Measurements from ENCODE around the gene ZNF485.
"Not testable (repeated sequence)": the region's sequence is repeated elsewhere in the genome, so short reads cannot be mapped to it uniquely, and the experiment has no call there.

Gene ZNF485

DNA sequence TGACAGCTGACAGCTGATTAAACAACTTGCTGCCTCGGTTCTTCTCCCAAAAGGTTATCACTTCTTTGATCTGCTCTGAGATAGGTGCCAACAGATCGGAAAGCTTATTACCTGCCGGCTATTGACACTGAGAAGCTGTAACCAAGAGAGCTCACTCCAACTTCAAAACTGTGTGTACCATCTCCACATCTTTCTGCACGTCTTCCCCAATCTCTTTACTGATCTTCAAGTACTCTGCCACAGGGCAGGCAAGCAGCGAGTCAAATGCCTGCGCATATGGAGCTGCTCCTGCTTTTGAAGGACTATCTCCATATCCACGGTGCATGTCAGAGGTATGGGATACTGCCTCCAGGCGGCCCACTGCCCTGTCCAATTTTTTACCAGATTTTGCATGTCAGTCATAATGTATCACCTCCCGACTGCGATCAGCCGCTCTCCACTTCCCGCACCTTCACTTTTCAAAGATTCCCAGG is 352 bp upstream of the ZNF485 start:
- no peak for DNase-seq (ENCODE audit: low read depth in 2 of 2)

DNA sequence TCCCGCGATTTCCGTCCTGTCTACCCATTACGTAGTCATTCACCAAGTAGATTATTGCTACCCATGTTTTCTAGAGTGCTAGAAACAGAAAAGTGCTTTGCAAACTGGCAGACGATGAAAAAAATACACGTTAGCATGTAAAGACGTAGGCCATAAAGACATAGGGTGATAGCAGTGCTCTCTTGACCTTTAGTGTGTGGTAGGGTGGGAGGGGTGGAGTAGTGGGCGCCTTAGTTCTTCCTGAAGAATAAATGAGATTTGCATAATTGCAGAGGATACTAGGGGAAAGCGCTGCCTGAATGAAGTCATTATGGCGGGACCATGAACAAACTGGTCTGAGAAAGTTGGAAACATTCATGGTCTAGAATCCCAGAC is 948 bp downstream of the ZNF485 start:
- no peak for DNase-seq (ENCODE audit: low read depth in 2 of 2)

DNA sequence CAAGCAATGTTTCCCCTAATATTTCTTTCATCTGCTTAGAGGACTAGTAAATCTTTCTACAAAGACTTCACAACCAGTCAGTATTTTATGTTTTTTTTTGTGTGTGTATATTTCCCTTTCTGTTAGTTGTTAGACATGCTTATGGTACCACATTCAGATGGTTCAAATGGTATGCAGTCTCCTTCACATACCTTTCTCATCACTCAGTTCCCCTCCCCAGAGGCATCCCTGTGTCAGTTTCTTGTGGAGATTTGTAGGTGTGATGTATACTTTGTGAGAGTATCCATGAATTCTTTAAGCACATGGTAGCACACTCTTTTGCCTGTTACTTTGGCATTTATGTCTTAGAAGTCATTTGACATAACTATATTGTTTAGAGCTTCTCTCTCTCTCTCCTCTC is 4.4 kb downstream of the ZNF485 start:
- DNase-seq (ENCODE audit: low read depth in 2 of 2): no peak

DNA sequence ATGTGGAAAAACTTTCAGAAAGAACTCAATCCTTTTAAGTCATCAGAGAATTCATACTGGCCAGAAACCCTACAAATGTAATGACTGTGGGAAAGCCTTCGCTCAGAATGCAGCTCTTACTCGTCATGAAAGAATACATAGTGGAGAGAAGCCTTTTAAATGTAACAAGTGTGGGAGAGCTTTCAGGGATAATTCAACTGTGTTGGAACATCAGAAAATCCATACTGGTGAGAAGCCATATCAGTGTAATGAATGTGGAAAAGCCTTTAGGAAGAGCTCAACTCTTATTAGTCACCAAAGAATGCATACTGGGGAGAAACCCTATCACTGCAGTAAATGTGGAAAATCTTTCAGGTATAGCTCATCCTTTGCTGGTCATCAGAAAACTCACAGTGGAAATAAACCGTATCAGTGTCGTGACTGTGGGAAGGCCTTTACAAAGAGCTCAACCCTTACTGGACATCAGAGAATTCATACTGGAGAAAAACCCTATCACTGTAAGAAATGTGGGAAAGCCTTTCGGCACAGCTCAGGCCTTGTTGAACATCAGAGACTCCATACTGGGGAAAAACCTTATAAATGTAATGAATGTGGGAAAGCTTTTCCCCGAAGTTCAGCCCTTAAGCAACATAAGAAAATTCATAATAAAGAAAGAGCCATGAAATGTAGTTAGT is 10.6 kb downstream of the ZNF485 start:
- DNase-seq (ENCODE audit: low read depth in 2 of 2): no peak

DNA sequence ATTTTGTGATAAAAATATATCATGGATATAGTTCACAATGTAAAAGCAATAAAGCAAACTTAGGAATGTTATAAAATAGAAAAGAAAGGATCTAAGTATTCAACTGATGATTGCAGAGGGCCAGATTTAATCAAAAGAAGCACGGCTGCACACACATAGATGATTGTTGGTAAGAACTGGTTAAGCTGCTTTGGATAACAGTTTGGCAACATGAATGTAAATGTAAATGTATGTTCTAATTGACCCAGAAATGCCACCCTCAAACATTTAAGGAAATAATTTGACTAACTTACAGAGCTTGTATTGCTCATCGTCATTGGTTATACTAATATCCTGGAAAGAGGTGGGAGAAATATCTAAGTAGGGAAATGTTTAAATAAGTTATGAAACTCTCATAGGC is 13.1 kb downstream of the ZNF485 start:
- no peak for DNase-seq (ENCODE audit: low read depth in 2 of 2)

DNA sequence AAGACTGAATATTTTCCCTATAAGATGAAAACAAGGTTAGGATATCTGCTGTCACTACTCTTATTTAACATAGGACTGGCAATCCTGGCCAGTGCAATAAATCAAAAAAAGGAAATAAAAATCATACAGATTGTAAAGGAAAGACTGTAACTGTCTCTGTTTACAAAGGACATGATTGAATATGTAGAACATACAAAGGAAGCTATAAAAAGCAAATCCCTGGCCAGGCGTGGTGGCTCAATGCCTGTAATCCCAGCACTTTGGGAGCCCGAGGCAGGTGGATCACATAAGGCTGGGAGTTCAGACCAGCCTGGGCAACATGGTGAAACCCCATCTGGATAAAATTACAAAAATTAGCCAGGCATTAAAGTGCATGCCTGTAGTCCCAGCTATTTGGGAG is 15.8 kb downstream of the ZNF485 start:
- no peak for DNase-seq (ENCODE audit: low read depth in 2 of 2)

DNA sequence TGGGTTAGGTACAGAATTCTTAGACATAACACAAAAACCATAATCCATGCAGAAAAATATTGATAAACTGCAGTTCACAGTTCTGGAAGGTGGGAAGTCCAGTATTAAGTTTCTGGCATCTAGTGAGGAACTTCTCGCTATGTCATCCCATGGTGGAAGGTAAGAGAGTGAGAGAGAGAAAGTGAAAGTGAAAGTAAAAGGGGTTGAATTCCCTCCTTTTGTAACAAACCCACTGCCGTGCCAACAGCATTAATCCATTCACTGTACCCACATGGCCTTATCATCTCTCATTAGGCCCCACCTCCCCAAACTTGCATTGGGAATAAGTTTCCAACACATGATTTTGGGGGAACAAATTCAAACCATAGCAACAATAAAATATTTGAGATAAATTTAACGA is 17.1 kb downstream of the ZNF485 start:
- no peak for DNase-seq (ENCODE audit: low read depth in 2 of 2)

DNA sequence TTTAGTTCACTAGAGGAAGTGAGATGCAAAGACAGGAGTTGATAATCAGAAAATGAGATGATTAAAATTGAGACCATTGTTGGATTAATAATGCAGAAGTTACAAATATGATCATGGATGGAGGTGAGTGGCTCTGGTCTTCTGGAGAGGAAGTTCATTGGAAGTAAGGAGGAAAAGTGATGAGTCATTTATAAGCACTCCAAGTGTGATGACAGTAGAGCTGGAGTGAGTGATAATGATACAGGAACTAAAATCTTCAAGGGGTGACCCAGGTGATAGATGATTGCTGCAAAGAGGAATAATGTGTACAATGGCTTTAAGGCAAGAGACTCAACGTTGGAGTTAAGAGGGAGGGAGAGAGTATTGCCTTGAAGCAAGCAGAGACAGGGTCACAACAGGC is 21.7 kb downstream of the ZNF485 start:
- no peak for DNase-seq (ENCODE audit: low read depth in 2 of 2)

DNA sequence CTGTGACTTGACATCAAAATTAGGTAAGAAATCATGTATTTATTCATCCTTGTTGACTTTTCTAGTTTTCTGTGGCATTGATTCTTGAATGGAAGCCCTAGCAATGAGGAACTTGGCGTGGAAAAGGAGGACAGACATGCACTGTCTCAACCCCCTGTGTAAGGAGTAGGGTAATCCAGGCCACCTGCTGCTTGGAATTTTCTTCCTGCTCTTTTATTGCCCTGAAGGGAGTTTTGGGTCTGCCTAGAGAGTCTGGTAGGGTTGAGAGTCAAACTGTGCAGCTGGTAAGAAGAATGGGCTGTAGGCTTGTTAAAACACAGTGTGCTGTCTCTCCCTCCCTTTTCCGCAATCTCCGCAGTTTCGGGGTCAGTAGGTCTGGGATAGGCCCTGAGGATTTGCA is 22.7 kb downstream of the ZNF485 start:
- no peak for DNase-seq (ENCODE audit: low read depth in 2 of 2)

DNA sequence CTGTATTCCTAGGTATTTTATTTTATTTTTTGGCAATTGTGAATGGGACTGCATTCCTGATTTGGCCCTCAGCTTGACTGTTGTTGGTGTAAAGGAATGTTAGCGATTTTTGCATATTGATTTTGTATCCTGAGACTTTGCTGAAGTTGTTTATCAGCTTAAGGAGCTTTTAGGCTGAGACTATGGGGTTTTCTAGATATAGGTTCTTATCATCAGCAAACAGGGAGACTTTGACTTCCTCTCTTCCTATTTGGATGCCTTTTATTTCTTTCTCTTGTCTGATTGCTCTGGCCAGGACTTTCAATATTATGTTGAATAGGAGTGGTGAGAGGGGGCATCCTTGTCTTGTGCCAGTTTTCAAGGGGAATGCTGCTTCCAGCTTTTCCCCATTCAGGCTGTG is 29.6 kb downstream of the ZNF485 start:
- DNase-seq (ENCODE audit: low read depth in 2 of 2): not testable (repeated sequence)

DNA sequence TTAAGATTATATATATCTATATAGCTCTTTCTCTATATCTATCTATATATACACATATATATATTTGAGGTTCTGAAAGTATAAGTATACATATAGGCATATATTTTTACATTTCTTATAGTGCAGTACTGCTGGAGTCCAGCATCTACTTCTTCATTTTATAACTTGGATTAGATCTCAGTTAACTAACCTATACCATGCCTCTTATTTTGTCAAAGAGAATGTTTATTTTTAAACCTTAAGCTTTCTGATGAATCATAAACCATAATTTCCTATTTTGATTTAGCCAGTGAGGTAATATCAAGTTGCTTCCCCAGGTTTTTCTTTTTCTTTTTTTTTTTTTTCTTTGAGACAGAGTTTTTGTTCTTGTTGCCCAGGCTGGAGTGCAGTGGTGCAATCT is 34.4 kb downstream of the ZNF485 start:
- DNase-seq (ENCODE audit: low read depth in 2 of 2): no peak

DNA sequence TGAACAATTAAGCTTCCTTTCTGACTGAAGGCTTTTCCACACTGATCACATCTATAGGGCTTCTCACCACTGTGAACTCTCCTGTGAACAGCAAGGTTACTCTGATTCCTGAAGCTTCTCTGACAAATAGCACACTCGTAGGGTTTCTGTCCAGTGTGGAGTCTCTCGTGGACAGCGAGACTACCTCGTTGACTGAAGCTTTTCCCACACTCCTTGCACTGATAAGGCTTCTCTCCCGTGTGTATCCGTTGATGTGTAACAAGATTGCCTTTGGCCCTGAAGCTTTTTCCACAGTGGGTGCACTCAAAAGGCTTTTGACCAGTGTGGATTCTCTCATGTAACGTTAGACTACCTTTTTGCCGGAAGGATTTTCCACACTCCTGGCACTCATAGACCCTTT is 38.0 kb downstream of the ZNF485 start:
- no peak for DNase-seq (ENCODE audit: low read depth in 2 of 2)

DNA sequence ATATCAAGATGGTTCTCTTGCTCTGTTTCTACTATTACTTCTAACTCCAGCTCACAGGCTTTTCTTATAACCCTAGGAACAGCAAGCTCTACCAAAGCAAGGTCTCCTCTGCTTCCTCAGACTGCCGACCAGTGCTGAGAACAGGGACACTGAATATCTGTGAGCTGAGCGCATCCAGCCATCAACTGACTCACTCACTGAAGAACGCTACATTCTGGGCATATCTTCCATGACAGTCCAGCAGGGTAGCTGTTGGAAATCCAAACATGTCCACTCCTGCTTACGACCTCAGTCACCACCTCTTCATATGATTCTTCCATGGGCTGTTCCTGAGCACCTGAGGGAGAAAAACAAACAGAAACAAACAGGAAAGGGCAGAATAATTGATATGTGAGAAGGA is 39.6 kb downstream of the ZNF485 start:
- DNase-seq (ENCODE audit: low read depth in 2 of 2): no peak

DNA sequence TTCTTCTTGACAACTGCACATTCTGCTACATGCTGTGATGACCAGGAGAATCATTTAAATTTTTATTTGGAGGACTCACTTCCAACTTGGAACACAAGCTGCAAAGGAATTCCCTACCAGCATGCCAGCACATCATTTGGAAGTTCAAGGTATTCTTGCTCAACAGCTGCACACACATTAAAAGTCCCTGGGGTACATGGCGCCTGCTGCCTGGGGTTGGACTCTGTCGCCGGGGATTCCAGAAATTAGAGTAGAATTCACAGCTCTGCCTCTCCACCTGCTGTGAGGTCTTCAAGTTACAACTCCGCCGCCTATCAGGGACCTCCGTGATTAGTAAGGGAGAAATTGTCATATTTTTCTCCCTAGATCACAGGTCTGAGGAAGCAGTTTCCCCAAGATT is 41.3 kb downstream of the ZNF485 start:
- DNase-seq (ENCODE audit: low read depth in 2 of 2): no peak

DNA sequence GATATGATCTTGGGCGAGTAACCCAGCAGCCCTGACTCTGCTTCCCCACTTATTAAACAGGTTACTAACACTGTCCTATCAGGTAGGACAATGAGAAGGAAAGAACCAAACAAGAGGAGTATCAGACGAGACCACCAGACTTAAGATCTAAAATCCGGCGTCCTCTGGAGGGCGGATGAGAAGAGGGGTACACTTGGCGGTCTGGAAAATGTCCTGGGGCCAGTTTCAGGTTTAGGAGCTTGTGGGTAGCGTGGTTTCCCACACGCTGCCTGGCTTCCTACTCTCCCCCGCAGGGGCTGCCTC is 41.8 kb downstream of the ZNF485 start:
- no peak for DNase-seq (ENCODE audit: low read depth in 2 of 2)

DNA sequence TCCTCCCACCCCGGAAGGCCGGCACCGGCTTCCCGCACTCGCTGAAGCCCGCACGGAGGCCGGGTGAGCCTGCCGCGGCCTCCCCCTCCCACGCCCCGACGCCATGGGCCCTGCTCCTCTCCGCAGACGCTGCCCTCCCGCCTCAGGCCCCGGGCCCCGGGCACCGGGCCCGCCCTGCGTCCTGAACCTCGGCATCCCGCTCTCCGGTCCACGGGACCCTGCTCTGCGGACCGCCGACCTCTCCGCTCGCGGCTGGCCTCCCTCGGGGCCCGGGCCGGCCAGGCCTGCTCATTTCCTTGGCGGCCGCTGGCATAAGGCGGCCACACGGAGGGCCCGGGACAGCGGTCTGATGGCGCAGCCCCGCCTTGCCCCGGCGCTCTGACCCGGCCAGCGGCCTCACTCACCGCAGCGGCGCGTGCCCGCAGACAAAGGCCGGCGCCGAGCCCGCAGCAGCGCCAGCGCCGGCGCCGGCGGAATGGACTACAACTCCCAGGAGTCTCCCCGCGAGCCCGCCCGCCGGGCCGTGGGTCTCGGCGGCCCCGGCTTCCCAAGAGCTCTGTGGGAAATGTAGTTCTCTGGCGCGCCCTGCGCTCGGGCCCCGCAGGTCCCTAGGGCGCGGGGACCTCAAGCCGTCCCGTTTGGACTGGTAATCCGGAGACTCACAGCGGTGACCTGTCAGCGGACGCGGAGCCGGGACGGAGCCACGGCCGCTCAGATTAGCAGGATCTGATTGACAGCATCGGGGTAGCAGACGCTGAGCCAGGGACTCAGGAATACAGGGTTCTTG is 42.4 kb downstream of the ZNF485 start, which contains the start of gene ZNF32:
ZNF32 (minus strand) TSS at position 484 of the 787 bp plus-strand sequence. CDS start 2,748 bp downstream, outside the sequence.
- peak; percentile 69 to 79 for DNase-seq (ENCODE audit: low read depth in 2 of 2)

DNA sequence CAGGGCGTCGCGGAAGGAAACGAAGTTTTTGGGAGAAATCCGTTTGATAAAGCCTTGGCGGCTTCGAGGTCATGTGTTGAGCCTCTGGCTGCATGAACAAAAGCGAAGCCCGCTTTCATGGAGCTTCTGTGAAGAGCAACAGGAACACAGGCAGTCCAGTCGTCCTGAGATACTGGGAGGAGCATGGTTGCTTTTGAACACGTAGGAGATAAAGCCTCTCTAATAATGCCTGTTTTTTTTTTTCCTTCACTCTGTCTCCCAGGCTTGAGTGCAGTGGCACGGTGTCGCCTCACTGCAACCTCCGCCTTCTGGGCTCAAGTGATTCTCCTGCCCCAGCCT is 42.9 kb downstream of the ZNF485 start:
- DNase-seq (ENCODE audit: low read depth in 2 of 2): no peak

DNA sequence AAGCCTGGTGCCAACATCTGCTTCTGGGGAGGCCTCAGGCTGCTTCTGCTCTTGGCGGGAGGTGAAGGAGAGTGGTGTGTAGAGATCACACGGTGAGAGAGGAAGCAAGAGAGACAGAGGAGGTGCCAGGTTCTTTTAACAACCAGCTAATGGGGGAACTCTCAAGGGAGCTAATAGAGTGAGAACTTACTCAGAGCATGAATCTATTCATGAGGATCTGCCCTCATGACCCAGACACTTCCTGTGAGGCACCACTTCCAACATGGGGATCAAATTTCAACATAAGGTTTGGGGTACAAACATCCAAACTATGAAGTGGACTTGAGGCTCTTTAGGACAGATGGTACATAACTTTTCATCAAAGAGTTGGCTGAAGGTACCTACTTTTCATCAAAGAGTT is 47.5 kb downstream of the ZNF485 start:
- DNase-seq (ENCODE audit: low read depth in 2 of 2): no peak

DNA sequence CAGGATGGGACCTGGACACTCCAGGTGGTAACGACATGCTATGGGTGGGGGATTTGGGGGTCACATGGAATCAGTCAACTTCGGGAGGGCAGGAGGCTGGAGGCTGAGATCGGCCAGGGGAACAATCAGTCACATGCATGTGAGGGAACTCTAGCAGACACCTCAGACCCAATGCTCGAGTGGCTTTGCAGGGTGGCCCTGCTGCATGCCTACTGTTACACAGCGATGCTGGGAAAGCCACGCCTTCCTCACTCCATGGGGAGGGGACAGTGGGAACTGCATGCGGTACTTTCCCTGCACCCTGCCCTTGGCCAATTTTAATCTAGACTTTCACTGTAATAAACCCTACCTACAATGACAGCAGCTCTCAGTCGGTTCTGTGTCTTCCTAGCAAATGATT is 49.1 kb downstream of the ZNF485 start:
- no peak for DNase-seq (ENCODE audit: low read depth in 2 of 2)

DNA sequence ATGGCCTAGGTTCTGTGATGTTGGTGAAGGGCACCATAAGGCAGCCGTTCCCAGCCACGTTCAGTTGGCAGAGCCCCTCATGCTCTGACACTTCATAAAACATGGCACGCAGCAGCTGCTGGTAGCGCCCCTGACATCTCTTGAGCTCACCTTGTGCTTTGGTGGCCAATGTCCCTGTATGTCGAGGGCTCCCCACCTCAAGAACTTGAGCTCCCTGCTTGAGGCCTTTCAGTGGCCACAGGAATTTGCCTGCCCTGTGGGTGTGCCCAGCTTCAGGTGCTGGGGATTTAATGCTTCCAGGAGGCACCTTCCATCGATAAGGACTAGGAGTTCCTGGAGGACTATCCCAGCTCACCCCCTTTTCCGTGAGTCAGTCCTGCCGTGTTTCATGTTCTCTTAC is 52.0 kb downstream of the ZNF485 start:
- DNase-seq (ENCODE audit: low read depth in 2 of 2): no peak

DNA sequence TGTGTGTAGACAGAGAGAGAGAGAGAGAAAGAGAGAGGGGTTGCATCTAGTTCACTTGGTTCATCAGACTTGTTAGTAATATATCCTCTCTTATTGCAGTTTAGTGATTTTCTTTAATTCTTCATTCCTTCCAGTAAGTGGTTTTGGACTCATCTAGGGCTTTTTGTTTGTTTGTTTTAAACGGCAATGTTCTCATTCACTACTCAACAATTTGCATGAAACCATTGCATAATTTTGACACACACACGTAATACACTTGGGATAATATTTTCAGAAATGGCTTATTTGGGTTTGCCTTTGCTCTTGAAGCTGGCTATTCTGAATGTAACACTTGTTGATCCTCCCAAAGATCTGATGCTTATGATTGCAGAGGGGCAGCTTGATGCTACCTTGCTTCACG is 58.8 kb downstream of the ZNF485 start:
- no peak for DNase-seq (ENCODE audit: low read depth in 2 of 2)

DNA sequence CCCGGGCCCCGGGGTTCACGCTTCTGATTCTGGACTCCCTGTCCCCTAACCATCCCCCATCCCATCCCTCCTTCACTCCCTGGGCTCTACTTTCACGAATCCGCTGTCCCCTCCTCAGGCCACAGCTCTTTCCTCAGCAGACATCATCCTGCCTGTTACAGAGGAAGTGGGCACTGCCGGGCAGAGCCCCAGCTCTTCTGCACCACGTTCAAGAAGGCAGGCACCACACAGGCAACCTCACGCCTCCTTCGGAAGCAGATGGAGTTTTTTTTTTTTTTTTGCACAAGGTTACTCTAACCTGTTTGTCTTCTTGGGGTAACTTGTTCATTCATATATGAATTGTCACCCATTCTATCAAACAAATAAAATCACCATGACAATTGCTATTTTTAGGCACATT is 60.3 kb downstream of the ZNF485 start:
- no peak for DNase-seq (ENCODE audit: low read depth in 2 of 2)

DNA sequence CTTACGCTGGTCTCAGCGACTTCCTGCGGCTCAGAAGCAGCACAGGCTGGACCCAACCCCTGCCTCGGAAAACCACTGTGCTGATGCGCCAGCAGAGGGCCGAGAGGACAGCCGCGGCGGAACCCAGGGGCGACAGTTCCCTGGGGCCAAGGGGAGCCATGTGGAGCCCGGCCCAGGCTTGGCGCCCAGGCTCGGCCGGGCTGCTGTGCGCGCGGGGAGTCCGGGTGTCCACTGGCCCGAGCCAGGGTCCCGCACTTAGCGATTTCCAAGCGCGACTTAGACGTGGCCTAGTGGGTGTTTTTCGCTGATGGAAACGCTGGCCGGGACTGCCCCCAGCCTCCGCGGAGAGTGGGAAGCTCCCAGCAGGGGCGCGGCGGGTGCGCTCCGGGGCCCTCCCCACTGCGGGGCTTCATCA is 61.1 kb downstream of the ZNF485 start:
- DNase-seq (ENCODE audit: low read depth in 2 of 2): no peak
